ENCODE results near the gene NR2C1. TPM values are rescaled to one million over a fixed set of nuclear protein-coding genes. Genes with fewer than 3 reads are reported as not detected.

Gene NR2C1
- total RNA-seq, 2 donors from 2014 or later, result 26.4 to 34.6 TPM

DNA sequence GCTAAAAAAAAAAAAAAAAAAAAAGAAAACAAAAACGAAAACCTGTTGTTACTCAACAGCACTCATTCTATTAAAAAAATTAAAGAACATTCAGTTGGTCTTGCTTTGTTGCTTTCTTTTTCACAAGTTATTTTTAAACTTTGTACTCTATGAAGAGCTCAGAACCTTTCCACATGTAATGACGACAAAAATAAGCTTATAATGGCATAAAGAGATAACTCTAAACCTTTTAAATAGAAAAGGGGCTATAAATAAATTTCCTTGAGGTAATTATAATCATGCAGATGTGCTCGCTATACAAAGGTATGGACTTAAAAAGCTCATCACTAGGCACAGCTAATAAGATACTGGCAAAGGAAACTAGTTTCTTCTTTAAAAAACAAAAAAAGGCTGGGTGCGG lies 13.4 kb downstream of the NR2C1 start:
- DNase-seq (ENCODE audit: low spot score), result no peak
- Histone ChIP-seq H3K4me3 (no peak overlapping the region), H3K4me1 (no peaks in the 10 kb centered on the region), H3K36me3 (peaks cover 77% of the 10 kb centered on the region), H3K27me3 (no peaks in the 10 kb centered on the region), H3K9me3 (no peaks in the 10 kb centered on the region), H3K27ac (peak overlapping the region in 1 of 2 donors; percentile 5)
- TF ChIP-seq, protein P1, sequence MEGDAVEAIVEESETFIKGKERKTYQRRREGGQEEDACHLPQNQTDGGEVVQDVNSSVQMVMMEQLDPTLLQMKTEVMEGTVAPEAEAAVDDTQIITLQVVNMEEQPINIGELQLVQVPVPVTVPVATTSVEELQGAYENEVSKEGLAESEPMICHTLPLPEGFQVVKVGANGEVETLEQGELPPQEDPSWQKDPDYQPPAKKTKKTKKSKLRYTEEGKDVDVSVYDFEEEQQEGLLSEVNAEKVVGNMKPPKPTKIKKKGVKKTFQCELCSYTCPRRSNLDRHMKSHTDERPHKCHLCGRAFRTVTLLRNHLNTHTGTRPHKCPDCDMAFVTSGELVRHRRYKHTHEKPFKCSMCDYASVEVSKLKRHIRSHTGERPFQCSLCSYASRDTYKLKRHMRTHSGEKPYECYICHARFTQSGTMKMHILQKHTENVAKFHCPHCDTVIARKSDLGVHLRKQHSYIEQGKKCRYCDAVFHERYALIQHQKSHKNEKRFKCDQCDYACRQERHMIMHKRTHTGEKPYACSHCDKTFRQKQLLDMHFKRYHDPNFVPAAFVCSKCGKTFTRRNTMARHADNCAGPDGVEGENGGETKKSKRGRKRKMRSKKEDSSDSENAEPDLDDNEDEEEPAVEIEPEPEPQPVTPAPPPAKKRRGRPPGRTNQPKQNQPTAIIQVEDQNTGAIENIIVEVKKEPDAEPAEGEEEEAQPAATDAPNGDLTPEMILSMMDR (IDR thresholded peaks at IDR 0.05), result no peak

DNA sequence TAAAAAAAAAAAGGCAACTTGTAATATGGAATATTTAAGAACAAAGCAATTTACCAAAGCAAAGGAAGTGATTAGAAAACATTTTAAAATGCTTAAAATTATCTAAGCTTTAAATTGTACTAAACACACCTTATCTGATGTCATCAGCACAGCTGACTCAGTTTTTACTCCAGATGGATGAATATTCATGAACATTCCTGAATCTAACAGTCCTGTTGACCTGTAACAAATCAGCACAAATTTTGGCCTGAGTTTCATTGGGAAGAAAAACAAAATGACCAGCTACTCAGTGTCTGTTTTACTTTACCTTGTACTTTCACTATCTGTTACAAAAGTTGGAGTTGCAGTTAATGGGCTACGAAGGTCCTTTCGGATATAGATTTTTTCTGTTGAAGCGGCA lies 16.0 kb downstream of the NR2C1 start:
- Histone ChIP-seq H3K9me3 (no peaks in the 10 kb centered on the region), H3K4me1 (peaks cover 0 to 4% of the 10 kb centered on the region in 2 donors), H3K27me3 (no peaks in the 10 kb centered on the region), H3K27ac (no peak overlapping the region), H3K36me3 (peaks cover 77% of the 10 kb centered on the region), H3K4me3 (no peak overlapping the region)
- TF ChIP-seq, protein P1 (IDR thresholded peaks at IDR 0.05), result no peak
- DNase-seq (ENCODE audit: low spot score), result no peak

DNA sequence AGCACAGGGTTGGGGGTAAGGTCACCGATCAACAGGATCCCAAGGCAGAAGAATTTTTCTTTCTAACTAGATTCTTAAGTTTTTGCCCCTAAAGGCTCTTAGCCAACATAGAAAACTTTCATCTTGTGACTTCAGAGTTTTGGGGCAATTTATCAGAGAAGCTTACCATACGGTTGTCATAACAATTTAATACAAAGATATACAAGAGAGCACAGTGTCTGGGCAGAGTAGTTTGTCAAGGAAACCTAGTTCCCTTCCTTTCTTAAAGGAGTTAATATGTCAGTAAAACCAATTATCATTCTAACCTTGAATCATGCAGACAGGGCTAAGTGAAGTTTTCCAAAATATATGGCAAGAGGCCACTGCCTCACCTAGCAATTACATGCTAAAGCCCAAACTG lies 18.4 kb downstream of the NR2C1 start:
- DNase-seq (ENCODE audit: low spot score), result no peak
- Histone ChIP-seq H3K27ac (no peak overlapping the region), H3K4me3 (no peak overlapping the region), H3K27me3 (no peaks in the 10 kb centered on the region), H3K4me1 (peaks cover 0 to 4% of the 10 kb centered on the region in 2 donors), H3K9me3 (no peaks in the 10 kb centered on the region), H3K36me3 (peaks cover 75% of the 10 kb centered on the region)
- TF ChIP-seq, protein P1 (IDR thresholded peaks at IDR 0.05), result no peak

DNA sequence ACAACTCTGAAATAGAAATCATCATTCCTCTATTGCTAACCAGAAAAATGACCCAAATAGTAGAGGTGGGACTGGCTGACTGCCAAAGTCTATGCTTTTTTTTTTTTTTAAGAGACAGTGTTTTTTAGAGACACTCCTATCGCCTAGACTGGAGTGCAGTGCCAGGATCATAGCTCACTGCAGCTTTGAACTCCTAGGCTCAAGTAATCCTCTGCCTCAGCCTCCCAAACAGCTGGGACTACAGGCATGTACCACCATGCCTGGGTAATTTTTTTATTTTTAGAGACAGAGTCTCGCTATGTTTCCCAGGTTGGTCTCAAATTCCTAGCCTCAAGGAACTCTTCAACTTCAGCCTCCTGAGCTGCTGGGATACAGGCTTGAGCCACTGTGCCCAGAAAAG lies 19.2 kb downstream of the NR2C1 start:
- H3K36me3 ChIP-seq, result peaks cover 70% of the 10 kb centered on the region
- no peaks in the 10 kb centered on the region for H3K27me3 ChIP-seq
- H3K4me3 ChIP-seq, result no peak overlapping the region
- H3K4me1 ChIP-seq, result peaks cover 0 to 4% of the 10 kb centered on the region in 2 donors
- H3K9me3 ChIP-seq, result no peaks in the 10 kb centered on the region
- TF ChIP-seq, protein P1 (IDR thresholded peaks at IDR 0.05), result no peak
- no peak overlapping the region for H3K27ac ChIP-seq
- no peak for DNase-seq (ENCODE audit: low spot score)

DNA sequence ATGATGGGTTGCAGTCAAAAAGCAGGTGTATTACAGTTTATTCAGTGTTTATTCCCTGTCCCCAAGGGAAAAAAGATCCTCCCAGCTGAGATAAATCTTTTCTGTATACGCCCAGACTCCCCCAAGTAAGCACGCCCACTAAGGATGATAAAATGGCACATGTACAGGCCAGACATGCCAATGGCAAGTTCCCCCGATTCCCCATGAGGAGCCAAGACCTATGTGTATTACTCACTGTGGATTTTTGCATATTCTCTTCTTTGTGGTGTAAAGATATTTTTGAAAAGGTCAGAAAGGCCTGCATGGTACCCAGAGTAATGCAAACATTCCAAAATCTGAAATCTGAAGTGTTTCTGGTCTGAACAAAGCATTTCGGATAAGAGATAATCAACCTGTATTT lies 22.2 kb downstream of the NR2C1 start:
- no peak overlapping the region for H3K27ac ChIP-seq
- peaks cover 59% of the 10 kb centered on the region for H3K36me3 ChIP-seq
- no peak overlapping the region for H3K4me3 ChIP-seq
- H3K27me3 ChIP-seq, result no peaks in the 10 kb centered on the region
- H3K9me3 ChIP-seq, result no peaks in the 10 kb centered on the region
- TF ChIP-seq, protein P1 (IDR thresholded peaks at IDR 0.05), result no peak
- DNase-seq (ENCODE audit: low spot score), result no peak
- peaks cover 0 to 4% of the 10 kb centered on the region in 2 donors for H3K4me1 ChIP-seq

DNA sequence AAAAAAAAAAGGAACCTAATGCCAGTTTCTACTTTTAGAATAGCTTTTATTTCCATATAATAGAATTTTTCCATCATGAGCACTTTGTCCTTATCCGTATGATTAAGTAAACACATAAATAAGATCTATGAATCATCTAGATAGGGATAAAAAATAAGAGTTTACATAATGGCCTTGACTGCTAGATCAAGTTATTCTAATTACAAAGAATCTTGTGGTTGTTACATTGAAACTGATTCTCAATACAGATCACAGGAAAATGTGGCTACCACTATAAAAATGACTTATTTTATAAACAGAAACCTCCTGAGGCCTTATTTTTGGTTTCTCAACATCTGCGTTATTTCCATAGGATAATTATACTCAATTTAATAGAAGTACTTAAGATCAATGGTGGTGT lies 35.5 kb downstream of the NR2C1 start:
- H3K36me3 ChIP-seq, result peaks cover 41% of the 10 kb centered on the region
- H3K27ac ChIP-seq, result no peak overlapping the region
- no peak overlapping the region for H3K4me3 ChIP-seq
- TF ChIP-seq, protein P1 (IDR thresholded peaks at IDR 0.05), result no peak
- H3K4me1 ChIP-seq, result no peaks in the 10 kb centered on the region
- H3K27me3 ChIP-seq, result no peaks in the 10 kb centered on the region
- no peak for DNase-seq (ENCODE audit: low spot score)
- no peaks in the 10 kb centered on the region for H3K9me3 ChIP-seq
